IPS-18a (cell line): Measurements from ENCODE around the gene ATAD3A.

Experiments
- H3K27ac ChIP-seq: one replicate; pipeline ENCODE4 v1.5.1; 2013; ENCODE audit warnings: low read length
- H3K27me3 ChIP-seq: one replicate; pipeline ENCODE4 v1.6.1; 2013; ENCODE audit warnings: mild to moderate bottlenecking, low read length; ENCODE audit not compliant: control insufficient read depth, insufficient read depth
- H3K36me3 ChIP-seq: one replicate; pipeline ENCODE4 v1.6.1; 2013; ENCODE audit warnings: low read depth, low read length; ENCODE audit not compliant: control insufficient read depth
- H3K4me1 ChIP-seq: one replicate; pipeline ENCODE4 v1.6.1; 2013; ENCODE audit warnings: low read depth, low read length; ENCODE audit not compliant: control insufficient read depth
- H3K4me3 ChIP-seq: one replicate; pipeline ENCODE4 v1.5.1; 2013; ENCODE audit warnings: low read length
- H3K9ac ChIP-seq: one replicate; pipeline ENCODE4 v1.6.1; 2013; ENCODE audit warnings: mild to moderate bottlenecking, low read length, moderate library complexity
- H3K9me3 ChIP-seq: one replicate; pipeline ENCODE4 v1.6.1; 2013; ENCODE audit warnings: low read depth, low read length; ENCODE audit not compliant: control insufficient read depth

ATAD3A gene

DNA sequence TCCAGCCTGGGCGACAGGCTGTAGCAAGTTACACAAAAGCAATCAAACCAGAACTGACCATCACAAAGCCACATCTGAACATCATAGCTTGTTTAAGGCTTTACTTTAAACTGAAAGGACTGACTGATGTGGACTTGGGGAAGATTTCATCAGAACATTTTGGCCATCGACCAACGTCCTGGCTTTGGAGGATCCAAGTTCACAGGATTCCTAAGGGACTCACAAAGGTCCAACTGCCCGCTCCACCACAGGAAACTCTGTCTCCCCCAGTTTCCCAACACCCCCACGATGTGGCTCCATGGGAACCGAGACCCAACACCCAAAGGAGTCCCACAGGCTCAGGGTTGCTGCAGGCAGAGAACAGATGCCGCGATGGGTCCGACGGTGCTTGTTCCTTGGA lies 53.4 kb downstream of the ATAD3A start:
- Histone ChIP-seq H3K36me3 (peaks cover 46% of the 10 kb centered on the region), H3K4me3 (no peak overlapping the region), H3K4me1 (no peaks in the 10 kb centered on the region), H3K9me3 (no peaks in the 10 kb centered on the region), H3K9ac (no peak overlapping the region), H3K27me3 (no peaks in the 10 kb centered on the region), H3K27ac (no peak overlapping the region)

DNA sequence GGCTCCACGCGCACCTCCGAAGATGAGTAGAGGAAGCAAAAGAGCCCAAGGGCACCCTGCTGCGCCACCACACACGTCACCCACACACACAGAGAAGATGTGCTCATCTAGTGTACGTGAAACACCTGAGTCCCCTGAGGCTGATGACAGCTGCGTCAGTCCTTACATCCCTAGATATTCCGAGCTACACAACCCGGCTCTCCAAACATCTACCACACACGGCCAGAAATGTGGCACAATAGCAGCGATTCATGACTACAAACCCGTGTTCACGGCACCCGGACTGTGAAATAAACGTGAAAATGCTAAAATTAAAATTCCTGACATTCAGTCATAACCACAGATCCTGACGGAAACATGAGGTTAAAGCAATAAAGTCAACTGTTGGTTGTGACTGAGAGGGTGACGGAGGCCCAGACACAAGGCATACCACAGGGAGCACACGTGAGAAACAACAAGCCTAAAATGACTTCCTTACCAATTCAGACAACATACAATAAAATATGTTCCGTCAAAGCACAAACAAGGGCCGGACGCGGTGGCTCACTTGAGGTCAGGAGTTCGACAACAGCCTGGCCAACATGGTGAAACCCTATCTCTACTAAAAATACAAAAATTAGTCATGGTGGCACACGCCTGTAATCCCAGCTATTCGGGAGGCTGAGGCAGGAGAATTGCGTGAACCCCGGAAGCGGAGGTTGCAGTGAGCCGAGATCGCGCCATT lies 55.4 kb downstream of the ATAD3A start:
- Histone ChIP-seq H3K4me1 (no peaks in the 10 kb centered on the region), H3K9ac (no peak overlapping the region), H3K27ac (no peak overlapping the region), H3K27me3 (no peaks in the 10 kb centered on the region), H3K36me3 (peaks cover 40% of the 10 kb centered on the region), H3K4me3 (no peak overlapping the region), H3K9me3 (no peaks in the 10 kb centered on the region)

DNA sequence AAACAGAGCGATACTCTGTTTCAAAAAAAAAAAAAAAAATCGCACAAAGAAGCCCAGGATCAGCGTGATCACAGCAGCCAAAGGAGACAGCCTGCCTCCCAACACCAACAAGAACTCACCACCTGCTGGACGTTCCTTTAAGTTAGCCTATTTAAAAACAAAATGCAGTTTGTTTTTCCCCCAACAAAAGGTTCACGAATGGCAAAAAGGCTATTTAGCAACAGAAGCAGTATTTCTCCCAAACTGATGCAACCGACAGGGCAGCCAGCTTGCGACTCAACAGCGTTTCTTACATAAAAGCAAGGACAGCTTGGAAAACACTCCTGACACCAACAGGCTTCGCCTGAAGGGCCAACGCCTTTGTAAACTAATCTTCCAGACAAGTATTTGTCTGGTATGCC lies 55.9 kb downstream of the ATAD3A start:
- Histone ChIP-seq H3K4me3 (no peak overlapping the region), H3K27me3 (no peaks in the 10 kb centered on the region), H3K27ac (no peak overlapping the region), H3K4me1 (no peaks in the 10 kb centered on the region), H3K9me3 (no peaks in the 10 kb centered on the region), H3K9ac (peak overlapping the region; percentile 22), H3K36me3 (peaks cover 34% of the 10 kb centered on the region)

DNA sequence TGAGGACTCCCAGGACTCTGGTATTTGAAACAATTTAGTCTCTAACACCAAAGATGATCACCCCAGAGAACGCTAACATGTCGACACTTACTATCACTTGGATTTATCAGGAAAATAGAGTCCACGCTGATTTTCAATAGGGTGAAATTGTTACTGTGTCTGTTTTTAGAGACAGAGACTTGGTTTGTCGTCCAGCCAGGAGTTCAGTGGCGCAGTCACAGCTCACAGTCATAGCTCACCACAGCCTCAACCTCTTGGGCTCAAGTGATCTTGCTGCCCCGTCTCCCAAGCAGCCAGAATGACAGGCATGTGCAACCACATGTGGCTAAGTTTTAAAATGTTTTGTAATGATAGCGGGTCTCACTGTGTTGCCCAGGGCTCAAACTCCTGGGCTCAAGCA lies 57.4 kb downstream of the ATAD3A start:
- Histone ChIP-seq H3K9me3 (no peaks in the 10 kb centered on the region), H3K4me1 (peaks cover 3% of the 10 kb centered on the region), H3K27me3 (no peaks in the 10 kb centered on the region), H3K9ac (no peak overlapping the region), H3K27ac (no peak overlapping the region), H3K36me3 (peaks cover 23% of the 10 kb centered on the region), H3K4me3 (no peak overlapping the region)

DNA sequence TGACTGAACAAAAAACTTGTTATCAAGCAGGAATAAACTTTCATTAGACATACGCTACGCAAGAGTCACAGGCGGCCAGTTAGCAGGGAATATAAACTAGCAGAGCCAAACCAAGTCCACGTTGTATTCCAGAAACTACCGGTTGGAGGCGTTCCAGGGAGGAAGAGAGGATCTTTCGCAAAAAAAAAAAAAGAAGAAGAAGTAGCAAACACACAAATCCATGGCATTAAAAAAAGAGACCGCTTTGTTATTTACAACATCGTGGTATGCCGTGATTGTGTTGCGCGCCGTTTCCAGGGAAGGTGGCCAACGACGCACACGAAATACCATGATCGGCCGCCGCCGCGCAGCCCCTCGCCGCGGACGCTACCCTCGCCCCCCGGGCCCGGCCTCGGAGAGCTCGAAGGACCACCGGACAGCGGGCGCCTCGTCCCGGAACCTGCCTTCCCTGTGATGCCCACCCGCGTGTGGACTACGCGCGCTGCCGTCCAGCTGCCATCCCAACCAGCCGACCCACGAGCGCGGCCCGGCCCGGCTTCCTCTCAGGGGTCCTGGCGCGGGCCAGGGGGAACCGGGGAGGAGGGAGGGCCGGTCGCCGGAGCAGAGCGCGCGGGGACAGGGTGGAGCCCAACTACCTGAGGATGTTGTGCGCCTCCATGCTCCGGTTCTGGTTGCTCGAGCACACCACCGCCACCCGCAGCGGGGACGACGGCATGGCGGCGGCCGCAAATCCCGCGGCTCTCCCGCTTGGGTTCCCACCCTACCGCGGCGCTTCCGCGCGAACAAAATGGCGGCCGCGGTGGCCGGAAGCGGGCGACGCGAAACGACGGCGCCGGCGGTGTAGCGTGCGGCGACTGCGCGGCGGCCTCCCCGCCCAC lies 62.1 kb downstream of the ATAD3A start:
- Histone ChIP-seq H3K9ac (peak overlapping the region; percentile 90), H3K27me3 (peaks cover 7% of the 10 kb centered on the region), H3K9me3 (no peaks in the 10 kb centered on the region), H3K27ac (peak overlapping the region; percentile 50), H3K4me1 (peaks cover 3% of the 10 kb centered on the region), H3K4me3 (peak overlapping the region; percentile 86), H3K36me3 (peaks cover 9% of the 10 kb centered on the region)

- H3K9me3 ChIP-seq = no peaks in the 10 kb centered on the region
- H3K4me3 ChIP-seq = peak within 1 kb of the TSS; percentile 90
- peaks cover 8% of the 10 kb centered on the region for H3K27me3 ChIP-seq
- peak within 1 kb of the TSS; percentile 90 for H3K9ac ChIP-seq
- H3K36me3 ChIP-seq = peaks cover 9% of the 10 kb centered on the region
- peak within 1 kb of the TSS; percentile 50 for H3K27ac ChIP-seq
- H3K4me1 ChIP-seq = peaks cover 3% of the 10 kb centered on the region
Measured at GRCh38 chr1:1574721-1575537, 63.0 kb downstream of the ATAD3A start, which contains the start of gene SSU72. Gene SSU72 (minus strand): TSS chr1:1574863. CDS start chr1:1574557, 306 bp downstream.

DNA sequence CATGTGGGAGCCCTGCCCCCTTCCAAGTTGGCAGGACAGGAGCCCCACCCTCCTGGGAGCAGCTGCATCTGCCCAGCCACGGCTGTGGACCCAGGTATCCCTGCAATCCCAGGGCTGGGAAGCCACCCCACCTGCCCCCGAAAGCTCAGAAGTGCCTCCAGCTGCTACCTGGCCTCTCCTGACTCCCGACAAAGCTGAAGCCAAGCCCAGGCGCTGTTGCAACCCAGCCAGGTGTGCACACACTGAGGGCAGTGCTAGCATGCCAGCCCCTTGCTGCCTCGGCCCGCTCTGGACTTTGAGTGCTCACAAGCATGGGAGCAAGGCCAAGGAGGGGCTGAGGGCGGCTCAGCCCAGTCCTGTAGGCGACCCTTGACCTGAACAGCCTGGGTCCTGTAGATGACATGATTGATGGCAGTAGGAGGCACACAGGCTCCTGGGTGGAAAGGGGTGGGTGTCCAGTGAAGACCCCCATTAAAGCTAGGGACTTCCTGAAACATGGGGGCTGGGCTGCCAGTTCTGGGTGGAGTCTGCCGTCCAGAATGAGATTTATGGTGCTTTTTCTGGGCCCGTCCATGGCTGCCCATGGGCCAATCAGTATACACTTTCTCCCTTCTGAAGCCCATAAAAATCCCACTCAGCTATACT lies 65.5 kb downstream of the ATAD3A start:
- Histone ChIP-seq H3K9me3 (no peaks in the 10 kb centered on the region), H3K36me3 (no peaks in the 10 kb centered on the region), H3K4me3 (no peak overlapping the region), H3K4me1 (peaks cover 3% of the 10 kb centered on the region), H3K27me3 (peaks cover 24% of the 10 kb centered on the region), H3K27ac (no peak overlapping the region), H3K9ac (no peak overlapping the region)

- H3K9ac ChIP-seq = no peak overlapping the region
- H3K4me3 ChIP-seq = no peak overlapping the region
- H3K27ac ChIP-seq = no peak overlapping the region
- H3K4me1 ChIP-seq = peaks cover 2% of the 10 kb centered on the region
- H3K27me3 ChIP-seq = peaks cover 28% of the 10 kb centered on the region
- no peaks in the 10 kb centered on the region for H3K9me3 ChIP-seq
- no peaks in the 10 kb centered on the region for H3K36me3 ChIP-seq
Measured at GRCh38 chr1:1578371-1578940, 66.5 kb downstream of the ATAD3A start.

GRCh38 chr1:1582585-1583346 lies 70.8 kb downstream of the ATAD3A start:
- Histone ChIP-seq H3K27ac (no peak overlapping the region), H3K9ac (no peak overlapping the region), H3K36me3 (no peaks in the 10 kb centered on the region), H3K4me3 (no peak overlapping the region), H3K9me3 (no peaks in the 10 kb centered on the region), H3K4me1 (no peaks in the 10 kb centered on the region), H3K27me3 (peaks cover 28% of the 10 kb centered on the region)

DNA sequence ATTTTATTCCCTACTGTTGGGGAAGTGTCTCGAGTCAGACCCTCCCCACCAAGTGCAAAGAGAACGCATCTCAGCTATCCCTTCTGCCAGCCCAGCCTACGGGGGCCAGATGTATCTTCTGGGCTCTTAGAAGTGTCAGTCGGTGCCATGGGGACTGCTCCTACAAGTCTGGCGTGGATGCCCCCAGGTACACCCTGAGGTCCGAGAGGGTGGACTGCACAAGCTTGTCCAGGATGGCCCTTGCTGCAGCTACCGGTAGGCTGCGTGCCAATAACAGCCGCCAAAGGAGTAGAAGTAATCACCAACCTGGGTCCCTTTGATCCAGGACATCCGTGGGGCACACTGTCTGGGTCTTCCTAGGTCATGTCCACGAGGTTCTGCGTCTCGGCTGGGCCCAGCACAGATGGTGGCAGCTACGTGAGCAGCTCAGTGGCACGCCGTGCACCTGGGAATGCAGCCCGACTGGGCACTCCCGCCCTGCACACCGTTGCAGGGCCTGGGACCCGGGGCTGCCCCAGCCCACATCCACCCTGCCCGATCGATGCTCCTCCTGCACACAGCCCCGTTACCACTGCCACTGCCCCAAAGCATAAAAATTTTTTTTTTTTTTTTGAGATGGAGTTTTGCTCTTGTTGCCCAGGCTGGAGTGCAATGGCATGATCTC lies 71.5 kb downstream of the ATAD3A start:
- H3K4me3 ChIP-seq = no peak overlapping the region
- H3K27ac ChIP-seq = no peak overlapping the region
- H3K9me3 ChIP-seq = no peaks in the 10 kb centered on the region
- H3K9ac ChIP-seq = no peak overlapping the region
- H3K36me3 ChIP-seq = no peaks in the 10 kb centered on the region
- H3K27me3 ChIP-seq = peaks cover 26% of the 10 kb centered on the region
- H3K4me1 ChIP-seq = no peaks in the 10 kb centered on the region
